Activated CD4-positive, CD25-positive, alpha-beta regulatory T cell treated with anti-CD3 and anti-CD28 coated beads, Interleukin-2, amount 50 U/mL, for 72 hours (primary cell): Measurements from ENCODE around the gene SKA3.
"Not testable (repeated sequence)": the region's sequence is repeated elsewhere in the genome, so short reads cannot be mapped to it uniquely, and the experiment has no call there.

ENCODE experiments used
- DNase-seq: peaks from one replicate; pipeline ENCODE4 v3.0.0; 2021

SKA3 gene

GRCh38 chr13:21176215-21176981 lies at the start of gene SKA3, which contains the start of gene MRPL57:
Gene SKA3 (minus strand): TSS chr13:21176552. CDS start chr13:21176477, 75 bp downstream.
Gene MRPL57 (plus strand): TSS chr13:21176658. CDS start chr13:21176917, 259 bp downstream.
- peak; percentile 95 for DNase-seq

- no peak for DNase-seq
Measured at GRCh38 chr13:21225082-21225481, 48.7 kb upstream of the SKA3 start.

GRCh38 chr13:21221268-21221667 lies 44.9 kb upstream of the SKA3 start:
- DNase-seq = no peak

- DNase-seq = not testable (repeated sequence)
Measured at GRCh38 chr13:21219716-21220115, 43.4 kb upstream of the SKA3 start.

GRCh38 chr13:21219036-21219381 lies 42.7 kb upstream of the SKA3 start:
- DNase-seq = no peak

- no peak for DNase-seq
Measured at GRCh38 chr13:21218351-21219035, 42.1 kb upstream of the SKA3 start.

- DNase-seq = no peak
Measured at GRCh38 chr13:21216332-21216731, 40.0 kb upstream of the SKA3 start.

- DNase-seq = not testable (repeated sequence)
Measured at GRCh38 chr13:21215419-21215818, 39.1 kb upstream of the SKA3 start.

GRCh38 chr13:21212138-21212775 lies 35.9 kb upstream of the SKA3 start:
- DNase-seq = no peak

- no peak for DNase-seq
Measured at GRCh38 chr13:21208652-21209154, 32.4 kb upstream of the SKA3 start.

- no peak for DNase-seq
Measured at GRCh38 chr13:21202767-21203531, 26.6 kb upstream of the SKA3 start.

GRCh38 chr13:21201456-21202190 lies 25.3 kb upstream of the SKA3 start:
- DNase-seq = not testable (repeated sequence)

GRCh38 chr13:21198391-21198790 lies 22.0 kb upstream of the SKA3 start:
- DNase-seq = not testable (repeated sequence)

- not testable (repeated sequence) for DNase-seq
Measured at GRCh38 chr13:21197606-21198225, 21.4 kb upstream of the SKA3 start.

GRCh38 chr13:21194756-21195155 lies 18.4 kb upstream of the SKA3 start:
- DNase-seq = not testable (repeated sequence)

GRCh38 chr13:21186410-21186809 lies 10.1 kb upstream of the SKA3 start:
- DNase-seq = not testable (repeated sequence)

GRCh38 chr13:21181671-21182070 lies 5.3 kb upstream of the SKA3 start:
- DNase-seq = no peak

- DNase-seq = no peak
Measured at GRCh38 chr13:21176982-21177284, 581 bp upstream of the SKA3 start.

- DNase-seq = no peak
Measured at GRCh38 chr13:21175656-21176214, 617 bp downstream of the SKA3 start.

GRCh38 chr13:21173767-21174166 lies 2.6 kb downstream of the SKA3 start:
- DNase-seq = not testable (repeated sequence)

GRCh38 chr13:21171420-21171819 lies 4.9 kb downstream of the SKA3 start:
- DNase-seq = no peak
